Epithelial cell of alveolus of lung (primary cell): ENCODE data around the gene ATXN7L1. TPM values are rescaled to one million over a fixed set of nuclear protein-coding genes. Genes with fewer than 3 reads are reported as not detected.

Experiments
- total RNA-seq: library from RNA; depleted of rRNA; stranded (reverse); fragments of >200 nt; gene quantifications from 2 replicates; pipeline ENCODE4 v1.2.1, GENCODE V29; 2015

Gene ATXN7L1, protein sequence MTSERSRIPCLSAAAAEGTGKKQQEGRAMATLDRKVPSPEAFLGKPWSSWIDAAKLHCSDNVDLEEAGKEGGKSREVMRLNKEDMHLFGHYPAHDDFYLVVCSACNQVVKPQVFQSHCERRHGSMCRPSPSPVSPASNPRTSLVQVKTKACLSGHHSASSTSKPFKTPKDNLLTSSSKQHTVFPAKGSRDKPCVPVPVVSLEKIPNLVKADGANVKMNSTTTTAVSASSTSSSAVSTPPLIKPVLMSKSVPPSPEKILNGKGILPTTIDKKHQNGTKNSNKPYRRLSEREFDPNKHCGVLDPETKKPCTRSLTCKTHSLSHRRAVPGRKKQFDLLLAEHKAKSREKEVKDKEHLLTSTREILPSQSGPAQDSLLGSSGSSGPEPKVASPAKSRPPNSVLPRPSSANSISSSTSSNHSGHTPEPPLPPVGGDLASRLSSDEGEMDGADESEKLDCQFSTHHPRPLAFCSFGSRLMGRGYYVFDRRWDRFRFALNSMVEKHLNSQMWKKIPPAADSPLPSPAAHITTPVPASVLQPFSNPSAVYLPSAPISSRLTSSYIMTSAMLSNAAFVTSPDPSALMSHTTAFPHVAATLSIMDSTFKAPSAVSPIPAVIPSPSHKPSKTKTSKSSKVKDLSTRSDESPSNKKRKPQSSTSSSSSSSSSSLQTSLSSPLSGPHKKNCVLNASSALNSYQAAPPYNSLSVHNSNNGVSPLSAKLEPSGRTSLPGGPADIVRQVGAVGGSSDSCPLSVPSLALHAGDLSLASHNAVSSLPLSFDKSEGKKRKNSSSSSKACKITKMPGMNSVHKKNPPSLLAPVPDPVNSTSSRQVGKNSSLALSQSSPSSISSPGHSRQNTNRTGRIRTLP
- total RNA-seq: 2.6 and 5.3 TPM in 2 replicates

DNA sequence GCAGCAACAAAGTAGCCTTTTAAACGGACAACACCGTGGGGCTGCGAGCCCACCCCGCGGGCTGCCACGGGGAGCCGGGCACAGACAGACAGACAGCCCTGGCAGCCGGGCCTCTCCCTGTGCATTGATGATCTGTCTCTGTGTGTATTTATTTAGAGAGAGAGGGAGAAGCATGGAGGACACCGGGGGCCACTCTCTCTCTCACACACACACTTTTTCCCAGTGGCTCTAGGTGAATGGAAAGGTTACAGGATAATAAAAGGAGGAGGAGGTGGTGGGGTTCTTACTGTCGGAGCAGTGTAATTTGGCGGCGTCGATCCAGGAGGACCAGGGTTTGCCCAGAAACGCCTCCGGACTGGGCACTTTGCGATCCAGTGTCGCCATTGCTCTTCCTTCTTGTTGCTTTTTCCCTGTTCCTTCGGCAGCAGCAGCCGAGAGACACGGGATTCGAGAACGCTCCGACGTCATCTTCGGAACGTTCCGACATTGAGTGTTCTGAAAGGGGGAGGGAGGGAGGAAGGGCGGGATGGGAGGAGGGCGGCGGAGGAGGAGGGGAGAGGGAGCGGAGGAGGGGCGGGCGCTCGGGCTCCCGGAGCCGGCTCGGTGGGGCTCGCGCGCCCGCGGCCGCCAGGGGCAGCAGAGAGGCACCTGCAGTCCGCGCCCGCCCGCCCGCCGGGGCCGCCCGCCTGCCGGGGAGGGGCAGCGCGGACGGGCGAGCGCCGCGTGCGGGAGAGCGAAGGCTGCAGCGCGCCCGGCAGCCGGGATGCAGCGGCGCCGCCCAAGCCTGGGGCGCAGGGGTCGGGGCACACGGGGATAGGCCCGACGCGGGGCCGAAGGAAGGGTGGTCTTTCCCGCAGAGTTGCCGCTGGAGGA, at the start of gene ATXN7L1:
TSS of gene ATXN7L1 (minus strand) at position 509 of the 873 bp plus-strand sequence. CDS start at position 468, 41 bp downstream.

DNA sequence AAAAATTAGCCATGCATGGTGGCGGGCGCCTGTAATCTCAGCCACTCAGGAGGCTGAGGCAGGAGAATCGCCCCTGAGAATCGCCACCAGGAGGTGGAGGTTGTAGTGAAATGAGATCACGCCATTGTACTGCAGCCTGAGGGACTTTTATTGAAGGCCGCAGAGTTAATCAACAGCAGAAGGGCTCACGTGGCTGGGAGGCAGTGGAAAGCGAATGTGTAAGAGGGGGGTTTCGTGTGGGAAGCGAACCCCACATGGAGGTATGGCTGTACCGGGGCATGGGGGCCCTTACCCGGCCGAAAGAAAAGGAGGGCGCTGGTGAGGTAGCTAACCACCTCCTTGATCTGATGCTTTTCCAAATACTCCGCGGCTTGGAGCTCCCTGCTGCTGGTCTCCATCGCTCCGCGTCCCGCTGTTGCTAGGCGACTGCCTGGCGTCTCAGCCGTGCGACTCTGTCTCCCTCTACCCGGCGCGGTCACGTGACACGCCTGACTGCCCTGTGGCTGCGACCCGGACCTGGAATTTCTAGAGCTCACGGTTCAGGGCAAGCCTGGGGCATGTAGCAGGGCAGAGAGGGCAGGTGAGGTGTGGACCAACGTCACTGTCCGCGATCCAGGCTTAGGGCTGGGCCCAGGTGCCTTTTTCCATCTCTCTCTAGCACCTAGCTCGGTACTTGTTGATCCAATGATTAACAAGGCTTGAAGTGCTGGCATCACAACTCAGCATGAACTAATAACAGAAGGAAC, 295.2 kb downstream of the ATXN7L1 start, which contains the start of gene EFCAB10:
TSS of gene EFCAB10 (minus strand) at position 428 of the 746 bp plus-strand sequence. CDS start at position 398, 30 bp downstream.

Other genes starting within 250 kb of the ATXN7L1 start
- gene CDHR3, start 86.7 kb upstream of the ATXN7L1 start, total RNA-seq: 3.4 TPM in 1 of 2 replicates, not detected in the other
- 49.5 and 76.9 TPM in 2 replicates for gene SYPL1, start 235.7 kb upstream of the ATXN7L1 start, total RNA-seq